ENCODE results near the gene C1orf122. TPM values are rescaled to one million over a fixed set of nuclear protein-coding genes. Genes with fewer than 3 reads are reported as not detected.

Gene C1orf122
- total and polyA plus RNA-seq, 2 of the 13 experiments (the other 11 are each of a cell fraction or from before 2014, with no cell fraction given): 18.7 to 40.6 TPM

DNA sequence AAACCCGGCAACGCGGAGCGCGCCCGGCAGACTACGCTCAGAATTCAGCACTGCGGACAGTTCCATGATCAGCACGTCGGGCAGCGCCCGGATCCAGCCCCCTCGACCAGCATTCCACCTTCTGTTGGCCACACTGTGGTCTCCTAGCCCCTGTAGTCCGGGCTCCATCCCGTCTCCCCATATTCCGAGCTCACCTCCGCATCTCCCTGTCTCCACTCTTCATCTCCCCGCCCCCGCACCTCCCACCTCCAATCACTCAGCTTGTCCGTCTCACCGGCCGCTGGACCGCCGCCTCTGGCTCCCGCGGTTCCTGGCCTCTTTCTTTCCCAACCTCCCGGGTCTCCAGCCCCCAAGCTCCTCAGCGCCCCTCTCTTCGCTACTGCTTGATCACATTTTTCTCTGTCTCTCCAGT, 43.2 kb upstream of the C1orf122 start (continued):
- TF ChIP-seq, protein P1, sequence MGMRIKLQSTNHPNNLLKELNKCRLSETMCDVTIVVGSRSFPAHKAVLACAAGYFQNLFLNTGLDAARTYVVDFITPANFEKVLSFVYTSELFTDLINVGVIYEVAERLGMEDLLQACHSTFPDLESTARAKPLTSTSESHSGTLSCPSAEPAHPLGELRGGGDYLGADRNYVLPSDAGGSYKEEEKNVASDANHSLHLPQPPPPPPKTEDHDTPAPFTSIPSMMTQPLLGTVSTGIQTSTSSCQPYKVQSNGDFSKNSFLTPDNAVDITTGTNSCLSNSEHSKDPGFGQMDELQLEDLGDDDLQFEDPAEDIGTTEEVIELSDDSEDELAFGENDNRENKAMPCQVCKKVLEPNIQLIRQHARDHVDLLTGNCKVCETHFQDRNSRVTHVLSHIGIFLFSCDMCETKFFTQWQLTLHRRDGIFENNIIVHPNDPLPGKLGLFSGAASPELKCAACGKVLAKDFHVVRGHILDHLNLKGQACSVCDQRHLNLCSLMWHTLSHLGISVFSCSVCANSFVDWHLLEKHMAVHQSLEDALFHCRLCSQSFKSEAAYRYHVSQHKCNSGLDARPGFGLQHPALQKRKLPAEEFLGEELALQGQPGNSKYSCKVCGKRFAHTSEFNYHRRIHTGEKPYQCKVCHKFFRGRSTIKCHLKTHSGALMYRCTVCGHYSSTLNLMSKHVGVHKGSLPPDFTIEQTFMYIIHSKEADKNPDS (CRISPR knock-in tag; IDR thresholded peaks at IDR 0.05): peak; percentile 95
- TF ChIP-seq, protein P2, sequence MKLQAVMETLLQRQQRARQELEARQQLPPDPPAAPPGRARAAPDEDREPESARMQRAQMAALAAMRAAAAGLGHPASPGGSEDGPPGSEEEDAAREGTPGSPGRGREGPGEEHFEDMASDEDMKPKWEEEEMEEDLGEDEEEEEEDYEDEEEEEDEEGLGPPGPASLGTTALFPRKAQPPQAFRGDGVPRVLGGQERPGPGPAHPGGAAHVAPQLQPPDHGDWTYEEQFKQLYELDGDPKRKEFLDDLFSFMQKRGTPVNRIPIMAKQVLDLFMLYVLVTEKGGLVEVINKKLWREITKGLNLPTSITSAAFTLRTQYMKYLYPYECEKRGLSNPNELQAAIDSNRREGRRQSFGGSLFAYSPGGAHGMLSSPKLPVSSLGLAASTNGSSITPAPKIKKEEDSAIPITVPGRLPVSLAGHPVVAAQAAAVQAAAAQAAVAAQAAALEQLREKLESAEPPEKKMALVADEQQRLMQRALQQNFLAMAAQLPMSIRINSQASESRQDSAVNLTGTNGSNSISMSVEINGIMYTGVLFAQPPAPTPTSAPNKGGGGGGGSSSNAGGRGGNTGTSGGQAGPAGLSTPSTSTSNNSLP (IDR thresholded peaks at IDR 0.05; ENCODE audit: low read depth, low read length): no peak
- TF ChIP-seq, protein P3, sequence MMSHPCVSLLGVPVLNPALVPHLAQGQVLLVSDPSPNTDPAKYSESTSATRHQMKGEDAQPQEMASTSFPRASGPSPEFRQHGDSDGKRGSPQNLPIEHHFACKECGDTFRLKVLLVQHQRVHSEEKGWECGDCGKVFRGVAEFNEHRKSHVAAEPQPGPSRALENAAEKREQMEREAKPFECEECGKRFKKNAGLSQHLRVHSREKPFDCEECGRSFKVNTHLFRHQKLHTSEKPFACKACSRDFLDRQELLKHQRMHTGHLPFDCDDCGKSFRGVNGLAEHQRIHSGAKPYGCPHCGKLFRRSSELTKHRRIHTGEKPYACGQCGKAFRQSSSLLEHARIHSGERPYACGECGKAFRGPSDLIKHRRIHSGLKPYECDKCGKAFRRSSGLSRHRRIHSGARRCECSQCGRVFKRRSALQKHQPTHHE (CRISPR knock-in tag; IDR thresholded peaks at IDR 0.05; ENCODE audit: borderline replicate concordance): peak; percentile 98
- TF ChIP-seq ZNF33A (CRISPR knock-in tag; IDR thresholded peaks at IDR 0.05; ENCODE audit: borderline replicate concordance): peak; percentile 95
- TF ChIP-seq HDAC6 (IDR thresholded peaks at IDR 0.05; ENCODE audit: low read depth, low read length): no peak
- peak; percentile 54; the same call in 1 of the 2 replicates for TF ChIP-seq ZNF501 (CRISPR knock-in tag; IDR thresholded peaks at IDR 0.05)
- TF ChIP-seq SMARCE1 (IDR thresholded peaks at IDR 0.05; ENCODE audit: borderline replicate concordance): no peak
- no peak for TF ChIP-seq TCF7L2 (IDR thresholded peaks at IDR 0.05; ENCODE audit: low read depth, low read length)
- TF ChIP-seq ZNF737 (CRISPR knock-in tag; IDR thresholded peaks at IDR 0.05; ENCODE audit: borderline replicate concordance): peak; percentile 99
- TF ChIP-seq ZNF572 (CRISPR knock-in tag; IDR thresholded peaks at IDR 0.05): no peak
- TF ChIP-seq ZNF775 (CRISPR knock-in tag; IDR thresholded peaks at IDR 0.05; ENCODE audit: borderline replicate concordance): peak; percentile 91; the same call in 1 of the 2 replicates
- TF ChIP-seq TBP (CRISPR knock-in tag; IDR thresholded peaks at IDR 0.05): no peak
- TF ChIP-seq, protein P4, sequence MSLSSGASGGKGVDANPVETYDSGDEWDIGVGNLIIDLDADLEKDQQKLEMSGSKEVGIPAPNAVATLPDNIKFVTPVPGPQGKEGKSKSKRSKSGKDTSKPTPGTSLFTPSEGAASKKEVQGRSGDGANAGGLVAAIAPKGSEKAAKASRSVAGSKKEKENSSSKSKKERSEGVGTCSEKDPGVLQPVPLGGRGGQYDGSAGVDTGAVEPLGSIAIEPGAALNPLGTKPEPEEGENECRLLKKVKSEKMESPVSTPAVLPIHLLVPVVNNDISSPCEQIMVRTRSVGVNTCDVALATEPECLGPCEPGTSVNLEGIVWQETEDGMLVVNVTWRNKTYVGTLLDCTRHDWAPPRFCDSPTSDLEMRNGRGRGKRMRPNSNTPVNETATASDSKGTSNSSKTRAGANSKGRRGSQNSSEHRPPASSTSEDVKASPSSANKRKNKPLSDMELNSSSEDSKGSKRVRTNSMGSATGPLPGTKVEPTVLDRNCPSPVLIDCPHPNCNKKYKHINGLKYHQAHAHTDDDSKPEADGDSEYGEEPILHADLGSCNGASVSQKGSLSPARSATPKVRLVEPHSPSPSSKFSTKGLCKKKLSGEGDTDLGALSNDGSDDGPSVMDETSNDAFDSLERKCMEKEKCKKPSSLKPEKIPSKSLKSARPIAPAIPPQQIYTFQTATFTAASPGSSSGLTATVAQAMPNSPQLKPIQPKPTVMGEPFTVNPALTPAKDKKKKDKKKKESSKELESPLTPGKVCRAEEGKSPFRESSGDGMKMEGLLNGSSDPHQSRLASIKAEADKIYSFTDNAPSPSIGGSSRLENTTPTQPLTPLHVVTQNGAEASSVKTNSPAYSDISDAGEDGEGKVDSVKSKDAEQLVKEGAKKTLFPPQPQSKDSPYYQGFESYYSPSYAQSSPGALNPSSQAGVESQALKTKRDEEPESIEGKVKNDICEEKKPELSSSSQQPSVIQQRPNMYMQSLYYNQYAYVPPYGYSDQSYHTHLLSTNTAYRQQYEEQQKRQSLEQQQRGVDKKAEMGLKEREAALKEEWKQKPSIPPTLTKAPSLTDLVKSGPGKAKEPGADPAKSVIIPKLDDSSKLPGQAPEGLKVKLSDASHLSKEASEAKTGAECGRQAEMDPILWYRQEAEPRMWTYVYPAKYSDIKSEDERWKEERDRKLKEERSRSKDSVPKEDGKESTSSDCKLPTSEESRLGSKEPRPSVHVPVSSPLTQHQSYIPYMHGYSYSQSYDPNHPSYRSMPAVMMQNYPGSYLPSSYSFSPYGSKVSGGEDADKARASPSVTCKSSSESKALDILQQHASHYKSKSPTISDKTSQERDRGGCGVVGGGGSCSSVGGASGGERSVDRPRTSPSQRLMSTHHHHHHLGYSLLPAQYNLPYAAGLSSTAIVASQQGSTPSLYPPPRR (CRISPR knock-in tag; IDR thresholded peaks at IDR 0.05; ENCODE audit: borderline replicate concordance): peak; percentile 55; the same call in 1 of the 2 replicates
- TF ChIP-seq, protein P5, sequence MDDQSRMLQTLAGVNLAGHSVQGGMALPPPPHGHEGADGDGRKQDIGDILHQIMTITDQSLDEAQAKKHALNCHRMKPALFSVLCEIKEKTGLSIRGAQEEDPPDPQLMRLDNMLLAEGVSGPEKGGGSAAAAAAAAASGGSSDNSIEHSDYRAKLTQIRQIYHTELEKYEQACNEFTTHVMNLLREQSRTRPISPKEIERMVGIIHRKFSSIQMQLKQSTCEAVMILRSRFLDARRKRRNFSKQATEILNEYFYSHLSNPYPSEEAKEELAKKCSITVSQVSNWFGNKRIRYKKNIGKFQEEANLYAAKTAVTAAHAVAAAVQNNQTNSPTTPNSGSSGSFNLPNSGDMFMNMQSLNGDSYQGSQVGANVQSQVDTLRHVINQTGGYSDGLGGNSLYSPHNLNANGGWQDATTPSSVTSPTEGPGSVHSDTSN (CRISPR knock-in tag; IDR thresholded peaks at IDR 0.05; ENCODE audit: borderline replicate concordance): peak; percentile 99
- TF ChIP-seq MED13 (CRISPR knock-in tag; IDR thresholded peaks at IDR 0.05): peak; percentile 99
- TF ChIP-seq SYNCRIP (IDR thresholded peaks at IDR 0.05; ENCODE audit: insufficient read depth, low read depth, low read length): no peak
- TF ChIP-seq KDM1A (CRISPR knock-in tag; IDR thresholded peaks at IDR 0.05): peak; percentile 83; the same call in 1 of the 2 replicates
- peak; percentile 99 for TF ChIP-seq ZNF615 (CRISPR knock-in tag; IDR thresholded peaks at IDR 0.05; ENCODE audit: borderline replicate concordance)
